ENCODE data around the gene RNF130. TPM values are rescaled to one million over a fixed set of nuclear protein-coding genes. Genes with fewer than 3 reads are reported as not detected.

Gene RNF130
- total and polyA plus RNA-seq, 2 of the 13 experiments (the other 11 are each of a cell fraction or from before 2014, with no cell fraction given): 28.2 to 28.3 TPM

DNA sequence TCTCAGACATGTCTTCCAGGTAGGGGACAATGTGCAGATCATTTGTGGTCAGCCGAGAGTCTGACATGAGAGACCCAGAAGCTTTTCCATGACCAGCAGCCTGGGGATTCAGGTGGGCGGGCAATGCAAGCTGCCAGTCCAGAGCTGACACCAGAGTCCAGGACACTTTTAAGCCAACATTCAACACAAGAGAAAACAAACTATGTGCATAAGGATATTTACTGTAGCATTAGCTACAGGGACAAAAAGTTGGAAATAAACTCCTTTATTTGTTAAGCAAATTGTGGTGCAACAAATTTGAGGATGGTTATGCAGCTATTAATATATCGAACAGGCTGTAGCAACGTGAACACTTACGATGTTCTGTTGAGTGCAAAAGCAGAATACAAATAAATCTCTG lies 9.9 kb upstream of the RNF130 start (continued):
- TF ChIP-seq ZNF747 (CRISPR knock-in tag; IDR thresholded peaks at IDR 0.05; ENCODE audit: borderline replicate concordance) (no peak), MNT (IDR thresholded peaks at IDR 0.05) (no peak), RFX3 (CRISPR knock-in tag; IDR thresholded peaks at IDR 0.05) (no peak), PAXIP1 (CRISPR knock-in tag; conservative IDR thresholded peaks at IDR 0.05) (peak; percentile 41; the same call in 1 of the 2 replicates), FOXA1 (IDR thresholded peaks at IDR 0.05) (no peak), FOXA1 (CRISPR knock-in tag; IDR thresholded peaks at IDR 0.05) (peak; percentile 47; the same call in 1 of the 2 replicates)

DNA sequence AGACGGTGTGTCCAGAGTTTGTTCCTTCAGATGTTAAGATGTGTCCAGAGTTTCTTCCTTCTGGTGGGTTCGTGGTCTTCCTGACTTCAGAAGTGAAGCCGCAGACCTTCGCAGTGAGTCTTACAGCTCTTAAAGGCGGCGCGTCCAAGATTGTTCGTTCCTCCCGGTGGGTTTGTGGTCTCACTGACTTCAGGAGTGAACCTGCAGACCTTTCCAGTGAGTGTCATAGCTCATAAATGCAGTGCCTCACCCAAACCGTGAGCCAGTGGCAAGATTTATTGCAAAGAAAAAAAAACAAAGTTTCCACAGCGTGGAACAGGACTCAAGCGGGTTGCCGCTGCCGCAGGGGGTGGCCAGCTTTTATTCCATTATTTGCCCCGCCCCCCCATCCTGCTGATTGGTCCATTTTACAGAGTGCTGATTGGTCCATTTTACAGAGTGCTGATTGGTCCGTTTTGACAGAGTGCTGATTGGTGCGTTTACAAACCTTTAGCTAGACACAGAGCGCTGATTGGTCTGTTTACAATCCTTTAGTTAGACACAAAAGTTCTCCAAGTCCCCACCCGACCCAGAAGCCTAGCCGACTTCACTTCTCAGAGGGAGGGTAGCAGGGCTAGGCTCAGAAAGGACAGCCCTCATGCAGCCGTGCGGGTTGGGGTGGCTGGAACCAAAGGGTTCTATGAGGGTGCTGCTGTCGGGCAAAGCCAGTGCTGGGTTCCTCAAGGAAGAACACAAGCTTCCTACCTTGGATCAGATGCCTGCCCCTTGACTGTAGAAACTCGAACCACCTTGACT lies 9.1 kb upstream of the RNF130 start:
- Histone ChIP-seq H2AFZ (ENCODE audit: low read length) (no peak overlapping the region), H3K79me2 (ENCODE audit: insufficient read depth, low read length) (no peaks in the 10 kb centered on the region), H4K20me1 (ENCODE audit: insufficient read depth, low read length) (no peaks in the 10 kb centered on the region), H3K9me3 (ENCODE audit: low read length) (no peaks in the 10 kb centered on the region), H3K27me3 (ENCODE audit: control insufficient read depth in 1 of 2, insufficient read depth in 2 of 2, low read length in 2 of 2) (peaks cover 5 to 50% of the 10 kb centered on the region in 2 experiments; a peak in 3 of 5 replicates), H3K4me2 (ENCODE audit: low read depth, low read length) (peak overlapping the region; percentile 65), H3K36me3 (replicated peaks in 1 of 2; ENCODE audit: control insufficient read depth in 1 of 2, insufficient read depth in 2 of 2, low read length in 2 of 2) (no peaks in the 10 kb centered on the region), H3K27ac (ENCODE audit: extremely low read length, insufficient read depth, low read length) (no peak overlapping the region), H3K4me1 (ENCODE audit: insufficient read depth, low read length) (peaks cover 30% of the 10 kb centered on the region), H3K4me3 (replicated peaks in 1 of 3; ENCODE audit: insufficient read depth in 1 of 3, low read depth in 2 of 3, low read length in 3 of 3) (peak overlapping the region in 1 of 3 experiments; percentile 17; a peak in 1 of 6 replicates), H3K9ac (ENCODE audit: insufficient read depth, low read depth, low read length) (no peak overlapping the region)
- no peak for FAIRE-seq
- intact Hi-C loops (cut with micrococcal nuclease; ENCODE audit: unreplicated experiment) (no loop called here), in situ Hi-C loops (cut with HindIII; ENCODE audit: extremely low pct_ligation_motif_present, low pct_unique_long_range_greater_than_20kb) (loop anchor here (25.0 kb wide), 1 partner anchor 318 kb away; no protein-coding TSS in a partner anchor)
- POLR2A ChIA-PET: no interaction called here
- CTCF ChIA-PET (ENCODE audit: low intra/inter-chr PET ratio, low total read pairs): no interaction called here
- DNase-seq (ENCODE audit: low spot score): no peak
- peak; percentile 17; the same call in 2 of the 3 replicates for ATAC-seq
- no TSS peak for BruUV-seq (replicated peaks)
- 69% methylated on average over 24 of the region's 24 CpGs for WGBS (ENCODE audit: low lambda C conversion rate)
- TF ChIP-seq ZBTB34 (CRISPR knock-in tag; IDR thresholded peaks at IDR 0.05): no peak
- TF ChIP-seq ZNF816 (CRISPR knock-in tag; IDR thresholded peaks at IDR 0.05; ENCODE audit: borderline replicate concordance): no peak
- no peak for TF ChIP-seq ZFP90 (CRISPR knock-in tag; IDR thresholded peaks at IDR 0.05; ENCODE audit: borderline replicate concordance)
- peak; percentile 42; the same call in 1 of the 2 replicates for TF ChIP-seq NFYC (CRISPR knock-in tag; IDR thresholded peaks at IDR 0.05)
- TF ChIP-seq NFYB (CRISPR knock-in tag; IDR thresholded peaks at IDR 0.05): peak; percentile 61
